Adrenal gland (tissue), 5 donors: Measurements from ENCODE around the gene ARHGEF39.

Experiments used
- CTCF ChIP-seq, 6 experiments: fragments of 450-650 bp in 4 of 6; fragments of 200-600 bp in 2 of 6; sonication (generic) in 1 of 6; IDR thresholded peaks; 1 replicate in 5 of 6; 2 replicates in 1 of 6; pipeline versions ENCODE4 v1.5.1 to v1.8.0; 2016 to 2021; ENCODE audit warnings: antibody characterized with exemption in 6 of 6, mild to moderate bottlenecking in 2 of 6, moderate library complexity in 1 of 6
- POLR2A ChIP-seq, 2 donors: fragments of 450-650 bp; IDR thresholded peaks; one replicate each; pipeline ENCODE4 v1.6.1; 2017; ENCODE audit warnings: antibody characterized with exemption in 2 of 2, mild to moderate bottlenecking in 2 of 2, moderate library complexity in 1 of 2
- donor health status: DM: no; HTN: no; CAD: no.

- TF ChIP-seq CTCF (IDR thresholded peaks at IDR 0.05) (no peak), POLR2A (IDR thresholded peaks at IDR 0.05) (no peak)
Observed at GRCh38 chr9:35650341-35651158, 14.4 kb downstream of the ARHGEF39 start, which contains the start of gene SIT1.
